NB4 (cell line): ENCODE results near the gene SDR39U1.

ENCODE experiments used
- DNase-seq: peaks from one replicate; pipeline ENCODE4 v3.0.0; 2010; ENCODE audit warnings: low read depth
- H3K4me3 ChIP-seq: one replicate; pipeline ENCODE4 v1.5.1; 2011; ENCODE audit warnings: mild to moderate bottlenecking, low read depth, low read length, moderate library complexity
- MYC ChIP-seq: IDR thresholded peaks from 2 replicates; pipeline ENCODE4 v1.6.1; 2011; ENCODE audit warnings: low read depth, low read length
- POLR2A ChIP-seq: IDR thresholded peaks from 2 replicates; pipeline ENCODE4 v1.6.1; 2011; ENCODE audit warnings: mild to moderate bottlenecking; ENCODE audit not compliant: insufficient read length; ENCODE audit errors: extremely low read depth
- TF ChIP-seq, protein P1 (sequence below): IDR thresholded peaks from 2 replicates; pipeline ENCODE4 v1.6.1; 2011; ENCODE audit warnings: low read depth, low read length
- TF ChIP-seq, protein P2 (sequence below): IDR thresholded peaks from one replicate; pipeline ENCODE4 v1.5.1; 2012; ENCODE audit warnings: low read depth, low read length

Gene SDR39U1

DNA sequence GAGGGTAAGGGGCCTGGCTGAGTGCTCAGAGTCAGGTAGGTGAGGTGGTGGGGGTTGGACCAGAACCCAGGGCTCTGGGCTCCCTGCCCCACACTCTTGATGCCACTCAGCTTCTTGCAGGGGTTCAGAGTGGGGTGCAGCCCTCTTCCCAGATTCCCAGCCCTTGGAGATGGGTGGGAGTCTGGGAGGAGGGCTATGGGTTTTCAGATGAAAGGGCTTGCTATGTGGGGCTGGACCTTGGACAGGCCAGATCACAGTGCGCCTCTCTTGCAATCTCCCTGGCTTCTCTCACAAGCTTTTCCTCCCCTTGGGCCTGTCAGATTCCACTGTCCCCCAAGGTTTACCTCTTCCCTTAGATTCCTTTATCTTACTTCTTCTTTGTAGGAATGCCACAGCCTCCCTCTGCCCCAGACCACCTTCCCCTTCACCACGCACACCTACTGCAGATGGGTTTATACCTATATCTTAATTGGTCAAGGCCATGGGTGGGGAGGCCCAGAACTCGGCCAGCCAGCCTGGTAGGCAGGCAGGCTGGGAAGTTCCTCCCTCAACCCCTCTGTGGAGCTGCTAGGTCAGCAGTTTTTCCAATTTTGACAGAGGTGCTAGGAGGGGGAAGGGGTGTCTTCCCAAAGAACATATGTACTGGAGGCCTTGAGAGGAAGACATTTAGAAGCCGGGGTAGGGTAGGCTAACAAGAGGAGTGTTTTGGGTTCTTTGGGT lies 42.4 kb downstream of the SDR39U1 start:
- H3K4me3 ChIP-seq, result no peak overlapping the region
- TF ChIP-seq, protein P1, sequence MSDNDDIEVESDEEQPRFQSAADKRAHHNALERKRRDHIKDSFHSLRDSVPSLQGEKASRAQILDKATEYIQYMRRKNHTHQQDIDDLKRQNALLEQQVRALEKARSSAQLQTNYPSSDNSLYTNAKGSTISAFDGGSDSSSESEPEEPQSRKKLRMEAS, result no peak
- TF ChIP-seq POLR2A (no peak), MYC (no peak)
- TF ChIP-seq, protein P2, sequence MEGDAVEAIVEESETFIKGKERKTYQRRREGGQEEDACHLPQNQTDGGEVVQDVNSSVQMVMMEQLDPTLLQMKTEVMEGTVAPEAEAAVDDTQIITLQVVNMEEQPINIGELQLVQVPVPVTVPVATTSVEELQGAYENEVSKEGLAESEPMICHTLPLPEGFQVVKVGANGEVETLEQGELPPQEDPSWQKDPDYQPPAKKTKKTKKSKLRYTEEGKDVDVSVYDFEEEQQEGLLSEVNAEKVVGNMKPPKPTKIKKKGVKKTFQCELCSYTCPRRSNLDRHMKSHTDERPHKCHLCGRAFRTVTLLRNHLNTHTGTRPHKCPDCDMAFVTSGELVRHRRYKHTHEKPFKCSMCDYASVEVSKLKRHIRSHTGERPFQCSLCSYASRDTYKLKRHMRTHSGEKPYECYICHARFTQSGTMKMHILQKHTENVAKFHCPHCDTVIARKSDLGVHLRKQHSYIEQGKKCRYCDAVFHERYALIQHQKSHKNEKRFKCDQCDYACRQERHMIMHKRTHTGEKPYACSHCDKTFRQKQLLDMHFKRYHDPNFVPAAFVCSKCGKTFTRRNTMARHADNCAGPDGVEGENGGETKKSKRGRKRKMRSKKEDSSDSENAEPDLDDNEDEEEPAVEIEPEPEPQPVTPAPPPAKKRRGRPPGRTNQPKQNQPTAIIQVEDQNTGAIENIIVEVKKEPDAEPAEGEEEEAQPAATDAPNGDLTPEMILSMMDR, result no peak
- DNase-seq, result no peak

DNA sequence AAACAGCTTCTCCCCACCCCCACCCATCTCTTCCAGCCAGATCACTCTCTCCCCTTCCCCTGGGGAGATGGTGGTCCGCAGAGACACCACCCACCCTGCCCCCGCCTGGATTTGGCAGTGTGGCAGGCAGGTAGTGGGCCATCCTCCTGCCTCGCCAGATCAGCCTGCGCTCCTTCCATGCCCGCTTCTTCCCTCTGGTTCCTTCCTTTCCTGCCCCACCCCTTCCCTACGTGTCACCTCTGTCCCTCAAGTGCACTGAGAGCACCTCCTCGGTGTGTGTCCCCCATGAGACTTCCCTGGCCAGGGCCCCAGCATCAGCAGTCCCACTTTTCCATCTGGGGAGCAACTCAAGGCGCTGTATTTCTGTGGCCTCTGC lies 43.1 kb downstream of the SDR39U1 start:
- H3K4me3 ChIP-seq, result no peak overlapping the region
- no peak for DNase-seq
- TF ChIP-seq, protein P2, result no peak
- no peak for TF ChIP-seq POLR2A
- TF ChIP-seq MYC, result no peak

DNA sequence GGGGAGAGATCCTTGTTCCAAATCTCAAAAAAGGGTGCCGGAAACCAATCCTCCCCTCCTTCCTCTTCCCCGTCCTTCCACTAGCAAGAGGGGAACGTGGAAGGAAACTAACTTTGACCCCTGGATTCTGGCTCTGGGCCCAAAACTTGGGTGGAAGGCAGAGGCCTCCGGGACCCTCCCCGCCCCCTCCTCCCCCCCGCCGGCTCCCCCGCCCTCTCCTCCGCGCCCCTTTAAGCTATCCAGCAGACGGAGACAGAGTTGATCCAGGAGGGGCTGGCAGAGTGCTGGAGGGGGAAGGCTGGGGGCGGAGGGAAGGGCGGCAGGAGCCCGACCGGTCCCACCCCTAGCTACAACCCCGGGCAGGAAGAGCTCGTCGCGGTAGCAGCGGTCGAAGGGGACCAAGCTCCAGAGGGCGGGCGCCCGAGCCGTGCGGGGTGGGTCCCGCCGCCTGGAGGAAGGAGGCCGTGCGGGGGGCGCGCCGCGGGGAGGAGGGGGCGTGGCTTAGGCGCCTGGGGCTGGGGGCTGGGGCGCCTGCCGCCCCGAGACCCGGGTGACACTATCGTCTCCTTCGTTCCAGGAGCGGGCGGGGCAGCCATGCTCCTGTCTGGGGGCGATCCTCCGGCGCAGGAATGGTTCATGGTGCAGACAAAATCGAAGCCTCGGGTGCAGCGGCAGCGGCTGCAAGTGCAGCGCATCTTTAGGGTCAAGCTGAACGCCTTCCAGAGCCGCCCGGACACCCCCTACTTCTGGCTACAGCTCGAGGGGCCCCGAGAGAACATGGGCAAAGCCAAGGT lies 43.7 kb downstream of the SDR39U1 start, which contains the start of gene NYNRIN:
Gene NYNRIN, plus strand, starts transcription at position 351 of the 794 bp plus-strand sequence. Its CDS starts 244 bp downstream, at position 595.
- DNase-seq, result peak; percentile 52
- no peak within 1 kb of the TSS for H3K4me3 ChIP-seq
- TF ChIP-seq, protein P2, result no peak
- TF ChIP-seq, protein P1, result no peak
- TF ChIP-seq MYC (no peak), POLR2A (no peak)

DNA sequence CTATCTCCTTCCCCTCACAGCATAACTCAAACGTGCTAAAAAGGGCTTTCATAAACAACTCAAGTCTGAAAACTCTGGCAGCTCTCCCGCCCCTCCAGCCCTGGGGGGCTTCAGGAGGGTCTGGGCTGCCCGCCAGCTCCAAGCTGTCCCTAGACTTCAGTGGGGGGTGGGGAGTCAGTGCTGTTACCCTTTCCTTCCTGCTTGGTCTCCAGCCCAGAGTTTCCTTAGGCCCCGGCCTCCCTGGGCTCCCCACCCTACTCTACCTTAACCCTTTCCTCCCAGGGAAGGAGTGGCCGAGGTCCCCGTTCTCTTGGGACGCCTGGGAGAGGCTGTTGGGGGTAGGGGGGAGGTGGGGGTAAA lies 44.3 kb downstream of the SDR39U1 start:
- DNase-seq, result no peak
- no peak overlapping the region for H3K4me3 ChIP-seq

DNA sequence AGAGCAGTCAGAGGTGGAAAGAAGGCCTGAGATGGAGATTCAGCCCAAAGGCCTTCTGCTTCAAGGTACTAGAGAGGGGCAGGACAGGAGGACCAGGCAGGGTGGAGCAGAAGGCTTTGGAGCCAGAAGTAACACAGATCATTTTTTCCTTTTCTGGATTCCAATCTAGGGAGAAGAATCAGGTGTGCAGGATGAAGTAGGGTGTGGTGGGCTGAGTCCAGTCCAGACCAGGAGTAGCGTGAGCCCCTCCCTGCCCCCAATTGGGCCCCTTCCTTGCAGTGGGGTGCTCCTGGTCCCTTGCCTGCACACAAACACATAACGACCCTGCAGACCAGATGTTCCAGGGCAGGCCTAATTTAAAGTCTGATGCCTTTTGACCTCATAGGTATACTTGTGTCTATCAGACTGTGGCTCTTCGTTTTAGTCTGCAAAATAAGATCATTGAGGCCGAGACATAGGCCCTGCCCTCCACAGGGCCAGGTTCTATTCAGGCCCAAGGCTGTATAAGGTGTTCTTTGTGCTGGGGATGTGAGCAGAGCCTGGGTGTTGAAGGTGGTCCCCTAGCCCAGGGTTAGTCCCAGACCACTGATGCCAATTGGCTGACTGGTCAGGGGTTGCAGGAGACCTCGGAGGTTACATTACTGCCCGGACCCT lies 44.8 kb downstream of the SDR39U1 start:
- H3K4me3 ChIP-seq, result no peak overlapping the region
- TF ChIP-seq, protein P1, result no peak
- TF ChIP-seq POLR2A, result no peak
- TF ChIP-seq, protein P2, result no peak
- no peak for TF ChIP-seq MYC
- no peak for DNase-seq

More for the DNA sequence above, 44.3 kb downstream of the SDR39U1 start:
- no peak for TF ChIP-seq MYC
- TF ChIP-seq, protein P2, result no peak
- TF ChIP-seq POLR2A, result no peak
- TF ChIP-seq, protein P1, result no peak
